Epithelial cell of proximal tubule (primary cell): ENCODE results near the gene LDB2. TPM values are rescaled to one million over a fixed set of nuclear protein-coding genes. Genes with fewer than 3 reads are reported as not detected.
"Not testable (repeated sequence)": the region's sequence is repeated elsewhere in the genome, so short reads cannot be mapped to it uniquely, and the experiment has no call there.

Source experiments
- DNase-seq: peaks from one replicate; pipeline ENCODE4 v3.0.0-alpha.2; 2011; ENCODE audit warnings: low read depth
- H3K4me3 ChIP-seq: 2 replicates; pipeline ENCODE4 v1.5.1; 2011; ENCODE audit warnings: low read depth, mild to moderate bottlenecking, low read length
- CTCF ChIP-seq: conservative IDR thresholded peaks from 2 replicates; pipeline ENCODE4 v1.5.1; 2012; ENCODE audit warnings: low read depth, mild to moderate bottlenecking, low read length
- total RNA-seq: library from RNA; depleted of rRNA; stranded (reverse); fragments of >200 nt; gene quantifications from 2 replicates; pipeline ENCODE4 v1.2.3, GENCODE V29; 2015

LDB2 gene
- total RNA-seq, 1 donor from 2014 or later: 0.75 TPM

GRCh38 chr4:16537926-16538325, 360.5 kb downstream of the LDB2 start:
- H3K4me3 ChIP-seq: no peak overlapping the region
- DNase-seq: no peak
- no peak for TF ChIP-seq CTCF

GRCh38 chr4:16532240-16532970, 366.0 kb downstream of the LDB2 start:
- TF ChIP-seq CTCF: no peak
- no peak overlapping the region for H3K4me3 ChIP-seq
- DNase-seq: peak; percentile 59

- TF ChIP-seq CTCF: no peak
- H3K4me3 ChIP-seq: no peak overlapping the region
- no peak for DNase-seq
These were observed 367.5 kb downstream of the LDB2 start for GRCh38 chr4:16530688-16531635.

- no peak overlapping the region for H3K4me3 ChIP-seq
- no peak for TF ChIP-seq CTCF
- DNase-seq: no peak
These were observed 373.4 kb downstream of the LDB2 start for GRCh38 chr4:16524911-16525554.

- DNase-seq: no peak
- no peak for TF ChIP-seq CTCF
- no peak overlapping the region for H3K4me3 ChIP-seq
These were observed 374.0 kb downstream of the LDB2 start for GRCh38 chr4:16524406-16524805.

GRCh38 chr4:16523526-16523925, 374.9 kb downstream of the LDB2 start:
- not testable (repeated sequence) for DNase-seq, H3K4me3 ChIP-seq

GRCh38 chr4:16521156-16521915, 377.1 kb downstream of the LDB2 start:
- no peak for DNase-seq
- H3K4me3 ChIP-seq: no peak overlapping the region
- TF ChIP-seq CTCF: no peak
